ENCODE data around the gene CELF2. TPM values are rescaled to one million over a fixed set of nuclear protein-coding genes. Genes with fewer than 3 reads are reported as not detected.

The CELF2 gene
- total RNA-seq, 4 donors from 2014 or later, result 27.0 to 44.1 (median 31.3) TPM

DNA sequence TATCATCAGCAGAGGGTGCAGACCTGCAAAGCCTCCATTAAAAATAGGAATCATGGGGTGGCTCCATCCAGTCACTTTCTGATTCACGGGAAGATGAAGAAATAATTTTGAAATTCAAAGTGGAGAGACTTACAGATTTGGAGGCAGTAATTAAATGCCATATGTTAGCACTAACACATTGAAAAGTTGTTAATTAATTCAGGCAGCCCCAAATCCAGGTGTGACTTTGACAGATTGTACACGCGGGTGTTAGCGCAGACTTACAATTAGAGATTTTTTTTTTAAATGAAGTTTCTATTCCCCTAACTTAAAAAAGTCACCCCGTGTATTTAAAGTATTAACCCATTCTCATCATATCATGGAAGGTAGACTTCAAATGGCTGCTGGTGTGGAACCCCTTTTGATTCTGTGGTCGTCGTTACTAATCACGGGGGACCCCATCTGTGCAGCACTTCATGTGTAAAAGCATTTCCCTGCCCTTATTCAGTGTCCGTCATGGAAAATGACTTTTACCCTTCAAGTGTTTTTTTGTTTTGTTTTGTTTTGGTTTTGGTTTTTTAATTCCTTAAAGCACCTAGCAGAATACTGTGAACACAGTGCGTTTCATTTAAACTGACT lies 235.8 kb downstream of the CELF2 start:
- Histone ChIP-seq H3K36me3 (peaks cover 0 to 10% (median 1%) of the 10 kb centered on the region in 4 donors), H3K4me3 (no peak overlapping the region), H3K27ac (no peak overlapping the region), H3K4me1 (peaks cover 0 to 8% (median 0%) of the 10 kb centered on the region in 4 donors), H3K27me3 (no peaks in the 10 kb centered on the region), H3K9me3 (no peaks in the 10 kb centered on the region)
- in situ Hi-C loops (cut with MboI; ENCODE audit: low pct_ligation_motif_present in 1 of 4, low pct_unique_long_range_greater_than_20kb in 1 of 4, low sequenced_read_pairs in 3 of 4), result loop anchor here in 1 of 4 donors (25.0 kb wide), 1 partner anchor 1916 kb away; no protein-coding TSS in a partner anchor
- 92 to 98% methylated on average over 10 of the region's 10 CpGs for WGBS, 2 donors (ENCODE audit: low coverage in 1 of 2)
- intact Hi-C loops (cut with DNase I; ENCODE audit: low total_unique reads), result no loop called here
- TF ChIP-seq POLR2AphosphoS5 (IDR thresholded peaks at IDR 0.05), result no peak
- DNase-seq, result no peak

DNA sequence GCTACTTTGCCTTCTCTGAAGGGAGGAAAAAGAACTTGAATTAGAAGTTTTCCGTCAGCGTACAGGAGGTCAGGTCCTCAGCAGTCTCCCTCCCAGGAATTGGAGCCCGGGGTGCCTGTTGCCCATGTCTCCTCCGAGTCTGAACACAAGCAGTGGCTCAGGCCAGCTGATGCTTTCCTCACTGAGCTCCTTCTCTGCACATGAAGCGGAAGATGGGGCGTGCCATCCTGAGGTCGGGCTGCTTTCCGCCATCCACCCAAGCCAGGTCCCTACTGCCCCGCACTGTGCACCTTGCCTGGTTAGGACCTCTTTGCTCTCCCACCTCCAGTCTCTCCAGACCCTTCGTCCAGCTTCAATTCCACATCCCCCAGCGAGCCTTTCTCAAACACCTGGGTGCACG lies 237.5 kb downstream of the CELF2 start:
- no peak for DNase-seq
- Histone ChIP-seq H3K27ac (no peak overlapping the region), H3K36me3 (peaks cover 0 to 17% (median 6%) of the 10 kb centered on the region in 4 donors), H3K9me3 (no peaks in the 10 kb centered on the region), H3K27me3 (no peaks in the 10 kb centered on the region), H3K4me3 (no peak overlapping the region), H3K4me1 (peaks cover 0 to 8% (median 0%) of the 10 kb centered on the region in 4 donors)
- intact Hi-C loops (cut with DNase I; ENCODE audit: low total_unique reads) (no loop called here), in situ Hi-C loops (cut with MboI; ENCODE audit: low pct_ligation_motif_present in 1 of 4, low pct_unique_long_range_greater_than_20kb in 1 of 4, low sequenced_read_pairs in 3 of 4) (loop anchor here in 1 of 4 donors (25.0 kb wide), 1 partner anchor 1918 kb away; no protein-coding TSS in a partner anchor)
- WGBS, 2 donors (ENCODE audit: low coverage in 1 of 2), result 98% methylated on average over 12 of the region's 12 CpGs; no CpG with 5 or more reads in 1 of the 2 donors
- TF ChIP-seq POLR2AphosphoS5 (IDR thresholded peaks at IDR 0.05), result no peak
- no peak for TF ChIP-seq POLR2A (IDR thresholded peaks at IDR 0.05)
- TF ChIP-seq, protein P1, sequence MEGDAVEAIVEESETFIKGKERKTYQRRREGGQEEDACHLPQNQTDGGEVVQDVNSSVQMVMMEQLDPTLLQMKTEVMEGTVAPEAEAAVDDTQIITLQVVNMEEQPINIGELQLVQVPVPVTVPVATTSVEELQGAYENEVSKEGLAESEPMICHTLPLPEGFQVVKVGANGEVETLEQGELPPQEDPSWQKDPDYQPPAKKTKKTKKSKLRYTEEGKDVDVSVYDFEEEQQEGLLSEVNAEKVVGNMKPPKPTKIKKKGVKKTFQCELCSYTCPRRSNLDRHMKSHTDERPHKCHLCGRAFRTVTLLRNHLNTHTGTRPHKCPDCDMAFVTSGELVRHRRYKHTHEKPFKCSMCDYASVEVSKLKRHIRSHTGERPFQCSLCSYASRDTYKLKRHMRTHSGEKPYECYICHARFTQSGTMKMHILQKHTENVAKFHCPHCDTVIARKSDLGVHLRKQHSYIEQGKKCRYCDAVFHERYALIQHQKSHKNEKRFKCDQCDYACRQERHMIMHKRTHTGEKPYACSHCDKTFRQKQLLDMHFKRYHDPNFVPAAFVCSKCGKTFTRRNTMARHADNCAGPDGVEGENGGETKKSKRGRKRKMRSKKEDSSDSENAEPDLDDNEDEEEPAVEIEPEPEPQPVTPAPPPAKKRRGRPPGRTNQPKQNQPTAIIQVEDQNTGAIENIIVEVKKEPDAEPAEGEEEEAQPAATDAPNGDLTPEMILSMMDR (IDR thresholded peaks at IDR 0.05), result no peak
- no peak for TF ChIP-seq EP300 (IDR thresholded peaks at IDR 0.05; ENCODE audit: low read depth)

DNA sequence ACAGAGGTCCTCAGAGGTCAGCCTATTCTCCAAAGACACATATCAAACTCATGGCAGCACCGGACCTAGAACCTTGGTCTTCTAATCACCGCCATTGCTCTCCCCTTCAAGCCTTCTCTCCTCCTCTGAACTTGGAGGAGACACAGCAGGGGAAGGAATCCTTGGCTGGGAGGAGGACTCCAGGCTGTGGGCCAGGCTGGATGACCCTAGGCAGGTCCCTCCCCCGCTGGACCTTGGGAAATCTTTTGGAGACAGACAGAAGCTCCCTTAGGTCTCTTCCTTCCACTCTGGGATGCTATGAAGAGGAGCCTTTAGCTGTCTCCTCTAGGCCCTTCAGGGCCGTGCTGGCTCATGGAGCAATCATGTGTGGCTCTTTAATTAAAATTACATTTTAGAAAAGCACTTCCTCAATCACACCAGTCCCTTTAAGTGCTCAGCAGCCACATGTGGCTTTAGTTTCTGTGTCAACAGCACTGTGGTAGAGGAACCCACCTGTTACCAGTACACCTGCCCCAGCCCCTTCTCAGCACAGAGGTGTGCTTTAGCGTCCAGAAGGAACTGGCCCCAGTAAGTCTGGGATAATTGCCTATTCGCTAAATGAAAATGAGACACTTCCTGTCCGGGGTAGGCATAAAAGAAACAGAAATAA lies 238.2 kb downstream of the CELF2 start:
- in situ Hi-C loops (cut with MboI; ENCODE audit: low pct_ligation_motif_present in 1 of 4, low pct_unique_long_range_greater_than_20kb in 1 of 4, low sequenced_read_pairs in 3 of 4) (loop anchor here in 1 of 4 donors (25.0 kb wide), 1 partner anchor 1919 kb away; no protein-coding TSS in a partner anchor), intact Hi-C loops (cut with DNase I; ENCODE audit: low total_unique reads) (no loop called here)
- Histone ChIP-seq H3K4me3 (no peak overlapping the region), H3K27ac (no peak overlapping the region), H3K4me1 (peaks cover 0 to 8% (median 0%) of the 10 kb centered on the region in 4 donors), H3K9me3 (no peaks in the 10 kb centered on the region), H3K36me3 (peaks cover 0 to 19% (median 6%) of the 10 kb centered on the region in 4 donors), H3K27me3 (no peaks in the 10 kb centered on the region)
- WGBS, 2 donors (ENCODE audit: low coverage in 1 of 2), result 67 to 79% methylated on average over 2 to 7 of the region's 7 CpGs
- TF ChIP-seq POLR2AphosphoS5 (IDR thresholded peaks at IDR 0.05) (no peak), POLR2A (IDR thresholded peaks at IDR 0.05) (no peak), EP300 (IDR thresholded peaks at IDR 0.05; ENCODE audit: low read depth) (no peak)
- TF ChIP-seq, protein P1 (IDR thresholded peaks at IDR 0.05), result no peak
- no peak for DNase-seq

DNA sequence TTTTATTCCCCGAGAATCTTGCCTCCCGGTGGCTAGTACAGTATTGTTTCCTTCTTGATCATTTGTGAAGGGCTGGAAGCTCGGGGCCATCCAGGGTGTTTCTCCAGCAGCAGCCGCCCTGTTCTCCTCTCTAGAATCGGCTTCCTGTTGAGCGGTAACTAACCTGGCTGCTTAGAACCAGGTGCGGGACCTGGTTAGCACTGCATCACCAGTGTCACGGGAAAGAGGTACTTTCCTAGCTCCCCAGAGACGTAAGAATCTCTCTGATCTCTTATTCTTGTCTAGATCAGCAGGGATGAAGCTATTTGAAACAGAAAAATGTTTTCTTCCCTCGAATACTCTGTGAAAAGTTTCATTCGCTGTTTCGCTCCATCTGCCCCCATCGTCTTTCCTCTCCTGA lies 239.2 kb downstream of the CELF2 start:
- Histone ChIP-seq H3K4me1 (peaks cover 0 to 13% (median 1%) of the 10 kb centered on the region in 4 donors), H3K4me3 (no peak overlapping the region), H3K9me3 (no peaks in the 10 kb centered on the region), H3K27me3 (no peaks in the 10 kb centered on the region), H3K36me3 (peaks cover 0 to 21% (median 6%) of the 10 kb centered on the region in 4 donors), H3K27ac (no peak overlapping the region)
- WGBS, 2 donors (ENCODE audit: low coverage in 1 of 2), result 73 to 91% methylated on average over 12 to 13 of the region's 13 CpGs
- no peak for DNase-seq
- intact Hi-C loops (cut with DNase I; ENCODE audit: low total_unique reads), result no loop called here
- TF ChIP-seq POLR2A (IDR thresholded peaks at IDR 0.05), result no peak
- TF ChIP-seq POLR2AphosphoS5 (IDR thresholded peaks at IDR 0.05), result no peak
- TF ChIP-seq, protein P1 (IDR thresholded peaks at IDR 0.05), result no peak
- TF ChIP-seq EP300 (IDR thresholded peaks at IDR 0.05; ENCODE audit: low read depth), result no peak
- in situ Hi-C loops (cut with MboI; ENCODE audit: low pct_ligation_motif_present in 1 of 4, low pct_unique_long_range_greater_than_20kb in 1 of 4, low sequenced_read_pairs in 3 of 4), result loop anchor here in 1 of 4 donors (25.0 kb wide), 1 partner anchor 1920 kb away; no protein-coding TSS in a partner anchor
